H9 (cell line): ENCODE results near the gene SULF2. TPM values are rescaled to one million over a fixed set of nuclear protein-coding genes. Genes with fewer than 3 reads are reported as not detected.

Experiments used
- DNase-seq: peaks from one replicate; pipeline ENCODE4 v3.0.0-alpha.2; 2017
- H2AFZ ChIP-seq: one replicate; pipeline ENCODE4 v1.6.1; 2013; ENCODE audit warnings: mild to moderate bottlenecking, low read length, control low read depth, moderate library complexity
- H2AK5ac ChIP-seq: 2 replicates; pipeline ENCODE4 v1.6.1; 2013; ENCODE audit warnings: low read length, control low read depth, mixed read lengths; ENCODE audit not compliant: insufficient read length
- H2BK120ac ChIP-seq: one replicate; pipeline ENCODE4 v1.6.1; 2013; ENCODE audit warnings: low read depth, mild to moderate bottlenecking, low read length, control low read depth, inconsistent platforms; ENCODE audit not compliant: poor library complexity, severe bottlenecking
- H2BK12ac ChIP-seq: 2 replicates; pipeline ENCODE4 v1.6.1; 2013; ENCODE audit warnings: low read length, control low read depth, mixed read lengths, low read depth; ENCODE audit not compliant: insufficient read length
- H2BK15ac ChIP-seq: 2 replicates; pipeline ENCODE4 v1.6.1; 2013; ENCODE audit warnings: low read depth, low read length, control low read depth
- H2BK20ac ChIP-seq: one replicate; pipeline ENCODE4 v1.6.1; 2013; ENCODE audit warnings: low read depth, mild to moderate bottlenecking, low read length, control low read depth, inconsistent platforms; ENCODE audit not compliant: poor library complexity, severe bottlenecking
- H2BK5ac ChIP-seq: 2 replicates; pipeline ENCODE4 v1.6.1; 2013; ENCODE audit warnings: low read length, control low read depth, mixed read lengths; ENCODE audit not compliant: insufficient read length
- H3K14ac ChIP-seq: 2 replicates; pipeline ENCODE4 v1.6.1; 2013; ENCODE audit warnings: low read length, control low read depth; ENCODE audit not compliant: insufficient read depth
- H3K18ac ChIP-seq: 2 replicates; pipeline ENCODE4 v1.6.1; 2013; ENCODE audit warnings: low read depth, mild to moderate bottlenecking, mixed read lengths, low read length, control low read depth; ENCODE audit not compliant: insufficient read length
- H3K23ac ChIP-seq: 2 replicates; pipeline ENCODE4 v1.6.1; 2013; ENCODE audit warnings: low read length, control low read depth, mixed read lengths, low read depth; ENCODE audit not compliant: insufficient read length
- H3K23me2 ChIP-seq: 2 replicates; pipeline ENCODE4 v1.6.1; 2013; ENCODE audit warnings: low read depth, mild to moderate bottlenecking, mixed read lengths, low read length, control low read depth; ENCODE audit not compliant: insufficient read length, poor library complexity, severe bottlenecking
- H3K27ac ChIP-seq: 2 replicates; pipeline ENCODE4 v1.5.1; 2013; ENCODE audit warnings: low read length, control low read depth, mixed read lengths, low read depth; ENCODE audit not compliant: insufficient read length
- H3K27me3 ChIP-seq: 2 replicates; pipeline ENCODE4 v1.6.1; 2013; ENCODE audit warnings: low read length, control low read depth, inconsistent platforms; ENCODE audit not compliant: insufficient read depth
- H3K4ac ChIP-seq: 2 replicates; pipeline ENCODE4 v1.6.1; 2013; ENCODE audit warnings: low read depth, mild to moderate bottlenecking, control low read depth, inconsistent platforms, low read length, moderate library complexity
- H3K4me1 ChIP-seq: 2 replicates; pipeline ENCODE4 v1.6.1; 2013; ENCODE audit warnings: low read length, control low read depth, inconsistent platforms; ENCODE audit not compliant: insufficient read depth
- H3K4me2 ChIP-seq: 2 replicates; pipeline ENCODE4 v1.6.1; 2013; ENCODE audit warnings: low read length, control low read depth, mixed read lengths; ENCODE audit not compliant: insufficient read length, insufficient read depth
- H3K56ac ChIP-seq: 2 replicates; pipeline ENCODE4 v1.6.1; 2013; ENCODE audit warnings: low read depth, mild to moderate bottlenecking, mixed read lengths, low read length, control low read depth; ENCODE audit not compliant: insufficient read length
- H3K79me1 ChIP-seq: 2 replicates; pipeline ENCODE4 v1.6.1; 2013; ENCODE audit warnings: low read depth, mild to moderate bottlenecking, moderate library complexity, low read length, control low read depth, inconsistent platforms; ENCODE audit not compliant: insufficient read depth, poor library complexity, severe bottlenecking
- H3K79me2 ChIP-seq: 2 replicates; pipeline ENCODE4 v1.6.1; 2013; ENCODE audit warnings: low read length, control low read depth, inconsistent platforms; ENCODE audit not compliant: insufficient read depth
- H3K9ac ChIP-seq: 2 replicates; pipeline ENCODE4 v1.6.1; 2013; ENCODE audit warnings: low read length, control low read depth, mixed read lengths; ENCODE audit not compliant: insufficient read length; ENCODE audit errors: extremely low read depth
- H3K9me3 ChIP-seq: one replicate; pipeline ENCODE4 v1.6.1; 2013; ENCODE audit warnings: low read depth, low read length, inconsistent platforms; ENCODE audit not compliant: control insufficient read depth
- H3T11ph ChIP-seq: one replicate; pipeline ENCODE4 v1.6.1; 2013; ENCODE audit warnings: mild to moderate bottlenecking, low read length, control low read depth, inconsistent platforms
- H4K20me1 ChIP-seq: one replicate; pipeline ENCODE4 v1.6.1; 2013; ENCODE audit not compliant: control insufficient read depth, insufficient read length, insufficient read depth
- H4K5ac ChIP-seq: 2 replicates; pipeline ENCODE4 v1.6.1; 2013; ENCODE audit warnings: low read depth, mild to moderate bottlenecking, mixed read lengths, low read length, control low read depth; ENCODE audit not compliant: insufficient read length
- H4K8ac ChIP-seq: replicated peaks from 2 replicates; pipeline ENCODE4 v1.6.1; 2013; ENCODE audit warnings: low read length, control low read depth, mixed read lengths, low read depth; ENCODE audit not compliant: insufficient read length
- H4K91ac ChIP-seq: 2 replicates; pipeline ENCODE4 v1.6.1; 2013; ENCODE audit warnings: low read depth, mild to moderate bottlenecking, moderate library complexity, mixed read lengths, low read length, control low read depth; ENCODE audit not compliant: insufficient read length
- H3K27ac Mint-ChIP-seq, 3 experiments: 2 replicates in 2 of 3; 3 replicates in 1 of 3; pipeline ENCODE4 v1.8.0; 2020 to 2021; ENCODE audit warnings: mixed read lengths in 3 of 3, mild to moderate bottlenecking in 1 of 3, moderate library complexity in 1 of 3
- H3K27me3 Mint-ChIP-seq: 2 replicates; pipeline ENCODE4 v1.8.0; 2021; ENCODE audit warnings: low read depth, mild to moderate bottlenecking, moderate library complexity, mixed read lengths
- H3K36me3 Mint-ChIP-seq, 3 experiments: 2 replicates in 2 of 3; 3 replicates in 1 of 3; pipeline ENCODE4 v1.8.0; 2020 to 2021; ENCODE audit warnings: low read depth in 3 of 3, mixed read lengths in 3 of 3; ENCODE audit not compliant: insufficient read depth in 1 of 3
- H3K4me1 Mint-ChIP-seq, 2 experiments: 2 replicates each; pipeline ENCODE4 v1.8.0; 2020; ENCODE audit warnings: mixed read lengths in 2 of 2
- H3K4me3 Mint-ChIP-seq, 2 experiments: 2 replicates in 1 of 2; 3 replicates in 1 of 2; pipeline ENCODE4 v1.8.0; 2020 to 2021; ENCODE audit warnings: mild to moderate bottlenecking in 2 of 2, mixed read lengths in 2 of 2, moderate library complexity in 1 of 2
- H3K9me3 Mint-ChIP-seq, 2 experiments: 2 replicates in 1 of 2; 3 replicates in 1 of 2; pipeline ENCODE4 v1.8.0; 2020; ENCODE audit warnings: mild to moderate bottlenecking in 2 of 2, mixed read lengths in 2 of 2, moderate library complexity in 1 of 2
- CTCF ChIP-seq: fragments of 200-600 bp; sonication (generic); conservative IDR thresholded peaks from 3 replicates; pipeline ENCODE4 v1.8.0; 2021; ENCODE audit warnings: antibody characterized with exemption, mild to moderate bottlenecking
- whole genome bisulfite sequencing: extraction: QIAGEN DNeasy Blood & Tissue Kit; methylation state at CpG from one replicate; pipeline ENCODE4 v1.1.7; 2013; ENCODE audit warnings: missing lambda C conversion rate, low lambda C conversion rate, mixed read lengths; ENCODE audit not compliant: insufficient read length; ENCODE audit errors: extremely low coverage; 5-methylcytosine and 5-hydroxymethylcytosine counted together
- total RNA-seq: library from RNA; stranded (reverse); gene quantifications from 2 replicates; pipeline ENCODE4 v1.2.1, GENCODE V29; 2021

The SULF2 gene
- total RNA-seq, 1 experiment from 2014 or later, result 31.2 TPM

DNA sequence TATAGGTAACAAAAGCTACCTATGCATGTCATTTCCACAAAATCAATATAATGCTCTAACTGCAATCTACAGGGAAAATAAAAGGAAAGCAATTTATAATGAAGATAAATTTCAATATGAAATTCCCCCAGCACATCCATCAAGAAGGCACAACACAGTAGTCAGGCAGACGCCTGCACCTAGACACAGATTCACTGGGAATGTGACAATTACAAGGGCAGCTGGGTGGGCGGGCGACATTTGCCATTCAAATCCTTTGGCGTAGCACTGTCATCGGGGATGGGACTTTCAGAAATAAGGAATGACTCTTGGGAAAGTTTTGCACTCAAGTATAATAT is 60.4 kb downstream of the SULF2 start:
- no peak for TF ChIP-seq CTCF
- Histone ChIP-seq H2BK15ac (no peak overlapping the region), H3K4me2 (no peak overlapping the region), H3K14ac (no peak overlapping the region), H3K27ac (no peak overlapping the region), H4K91ac (no peak overlapping the region), H3K56ac (no peak overlapping the region), H2AFZ (no peak overlapping the region), H2BK120ac (no peak overlapping the region), H3K79me2 (no peaks in the 10 kb centered on the region), H2BK5ac (no peak overlapping the region), H3K27me3 (no peaks in the 10 kb centered on the region), H4K8ac (no peak overlapping the region), H2BK20ac (no peak overlapping the region), H2BK12ac (no peak overlapping the region), H2AK5ac (no peak overlapping the region), H3K4me1 (no peaks in the 10 kb centered on the region; the same call in 1 of the 2 replicates), H3K18ac (no peak overlapping the region), H3T11ph (no peak overlapping the region), H4K5ac (no peak overlapping the region), H3K23ac (no peak overlapping the region), H3K79me1 (no peaks in the 10 kb centered on the region), H3K9ac (no peak overlapping the region), H3K23me2 (no peaks in the 10 kb centered on the region), H3K9me3 (no peaks in the 10 kb centered on the region), H3K4ac (no peak overlapping the region), H4K20me1 (no peaks in the 10 kb centered on the region)
- Mint-ChIP-seq H3K36me3 (peaks cover 4 to 10% (median 8%) of the 10 kb centered on the region in 3 experiments; a peak in 6 of 7 replicates), H3K4me1 (peaks cover 18 to 20% of the 10 kb centered on the region in 2 experiments), H3K9me3 (peaks cover 6 to 8% of the 10 kb centered on the region in 2 experiments), H3K4me3 (no peak overlapping the region), H3K27me3 (no peaks in the 10 kb centered on the region; the same call in 1 of the 2 replicates), H3K27ac (no peak overlapping the region)
- no CpG with 5 or more reads among the region's 5 CpGs for WGBS
- no peak for DNase-seq
